Kidney (tissue), 14 donors: ENCODE data around the gene NIPAL4. TPM values are rescaled to one million over a fixed set of nuclear protein-coding genes. Genes with fewer than 3 reads are reported as not detected.
"Not testable (repeated sequence)": the region's sequence is repeated elsewhere in the genome, so short reads cannot be mapped to it uniquely, and the experiment has no call there.

Experiments used
- DNase-seq, 5 donors: peaks; one replicate each; pipeline ENCODE4 v3.0.0-alpha.2; 2013 to 2020
- FAIRE-seq: peaks from 2 replicates; lab custom pipeline; 2012; peaks lifted over from hg19 to GRCh38; lab: Jason Lieb, UNC
- H3K27ac ChIP-seq, 2 donors: one replicate each; pipeline ENCODE4 v1.7.0; 2013; ENCODE audit warnings: low read depth in 2 of 2, low read length in 2 of 2, inconsistent platforms in 1 of 2
- H3K27me3 ChIP-seq: one replicate; pipeline ENCODE4 v1.7.1; 2013; ENCODE audit warnings: low read length, inconsistent platforms; ENCODE audit not compliant: control insufficient read depth, insufficient read depth
- H3K36me3 ChIP-seq, 3 donors: one replicate each; pipeline versions ENCODE4 v1.7.0 to v1.7.1; 2013; ENCODE audit warnings: low read length in 3 of 3, control low read depth in 1 of 3, inconsistent platforms in 1 of 3; ENCODE audit not compliant: insufficient read depth in 3 of 3, control insufficient read depth in 2 of 3
- H3K4me1 ChIP-seq, 3 donors: one replicate each; pipeline versions ENCODE4 v1.7.0 to v1.7.1; 2013; ENCODE audit warnings: low read length in 3 of 3, inconsistent platforms in 1 of 3, low read depth in 1 of 3; ENCODE audit not compliant: control insufficient read depth in 2 of 3, insufficient read depth in 2 of 3
- H3K4me3 ChIP-seq, 3 donors: one replicate each; pipeline versions ENCODE4 v1.7.0 to v1.8.1; 2013; ENCODE audit warnings: low read length in 3 of 3, control low read depth in 1 of 3, inconsistent platforms in 1 of 3
- H3K9ac ChIP-seq, 3 donors: one replicate each; pipeline versions ENCODE4 v1.7.0 to v1.7.1; 2013; ENCODE audit warnings: low read length in 3 of 3, control low read depth in 1 of 3, inconsistent platforms in 1 of 3
- H3K9me3 ChIP-seq, 3 donors: one replicate each; pipeline versions ENCODE4 v1.7.0 to v1.7.1; 2013; ENCODE audit warnings: low read length in 3 of 3, control low read depth in 1 of 3, inconsistent platforms in 1 of 3; ENCODE audit not compliant: control insufficient read depth in 2 of 3, insufficient read depth in 1 of 3
- CTCF ChIP-seq: IDR thresholded peaks from 3 replicates; pipeline ENCODE4 v1.5.1; 2012; ENCODE audit warnings: mild to moderate bottlenecking, moderate library complexity, borderline replicate concordance; ENCODE audit not compliant: insufficient read depth; ENCODE audit errors: extremely low read depth
- intact Hi-C: fragments of 100-400 bp; cut with DNase I; formaldehyde crosslinking; loops from one replicate; pipeline ENCODE4 v1.11.1; 2022
- polyA plus RNA-seq: library from polyadenylated mRNA; stranded (reverse); fragments of 350-450 nt; fragmentation: Illumina TruSeq; extraction: RNeasy Lipid Tissue Mini Kit (QIAGEN cat#74804); gene quantifications from one replicate; pipeline ENCODE4 v1.2.3, GENCODE V29; 2014; ENCODE audit warnings: low read depth, low replicate concordance; ENCODE audit not compliant: insufficient read depth
- total RNA-seq: library from RNA; stranded (reverse); fragmentation: NEBNext Ultra II Directional; extraction: Animal tissue kit (Norgen Biotek cat#: 25700); gene quantifications from one replicate; pipeline ENCODE4 v1.2.1, GENCODE V29; 2021
- donor health status: control.
- donor health status: control.
- donor health status: control.
- donor health status: control.
- donor health status: control.
- donor health status: DM: yes; HTN: yes; CAD: no.
- donor health status: Normal renal cell carcinoma (clear cell type).

Gene NIPAL4
- total and polyA plus RNA-seq, 2 donors from 2014 or later, result not detected

GRCh38 chr5:157481666-157482065 lies 21.7 kb downstream of the NIPAL4 start:
- Histone ChIP-seq H3K36me3 (no peaks in the 10 kb centered on the region), H3K9me3 (no peaks in the 10 kb centered on the region), H3K27ac (no peak overlapping the region), H3K4me3 (no peak overlapping the region), H3K27me3 (no peaks in the 10 kb centered on the region), H3K4me1 (no peaks in the 10 kb centered on the region), H3K9ac (no peak overlapping the region)
- FAIRE-seq (no peak), DNase-seq (no peak)
- intact Hi-C loops, result no loop called here
- TF ChIP-seq CTCF, result no peak

- H3K4me1 ChIP-seq, H3K9ac ChIP-seq, H3K27ac ChIP-seq, H3K9me3 ChIP-seq, FAIRE-seq, DNase-seq, intact Hi-C loops, H3K27me3 ChIP-seq, H3K36me3 ChIP-seq, H3K4me3 ChIP-seq: not testable (repeated sequence)
Measured at GRCh38 chr5:157482702-157483101, 22.7 kb downstream of the NIPAL4 start.

- Histone ChIP-seq H3K4me3 (no peak overlapping the region), H3K27me3 (no peaks in the 10 kb centered on the region), H3K36me3 (peaks cover 0 to 2% (median 0%) of the 10 kb centered on the region in 3 donors), H3K9me3 (no peaks in the 10 kb centered on the region), H3K27ac (no peak overlapping the region), H3K9ac (no peak overlapping the region), H3K4me1 (no peaks in the 10 kb centered on the region)
- intact Hi-C loops, result no loop called here
- DNase-seq (no peak), FAIRE-seq (no peak)
- TF ChIP-seq CTCF, result no peak
Measured at GRCh38 chr5:157484768-157485167, 24.8 kb downstream of the NIPAL4 start.

GRCh38 chr5:157485340-157485739 lies 25.3 kb downstream of the NIPAL4 start:
- intact Hi-C loops, result no loop called here
- peaks cover 0 to 2% (median 0%) of the 10 kb centered on the region in 3 donors for H3K36me3 ChIP-seq
- H3K4me3 ChIP-seq, result no peak overlapping the region
- FAIRE-seq, result no peak
- no peaks in the 10 kb centered on the region for H3K27me3 ChIP-seq
- no peak overlapping the region for H3K27ac ChIP-seq
- H3K4me1 ChIP-seq, result no peaks in the 10 kb centered on the region
- H3K9ac ChIP-seq, result no peak overlapping the region
- no peaks in the 10 kb centered on the region for H3K9me3 ChIP-seq
- TF ChIP-seq CTCF, result no peak
- no peak for DNase-seq
